K562 (cell line): Measurements from ENCODE around the gene ERF. TPM values are rescaled to one million over a fixed set of nuclear protein-coding genes. Genes with fewer than 3 reads are reported as not detected.

Experiments
- CBX5 ChIP-seq: IDR thresholded peaks from 2 replicates; pipeline ENCODE4 v1.6.1; 2014; ENCODE audit warnings: low read depth, borderline replicate concordance
- FOXA1 ChIP-seq: fragments of 450-650 bp; IDR thresholded peaks from 2 replicates; pipeline ENCODE4 v1.6.1; 2016; ENCODE audit warnings: mild to moderate bottlenecking, borderline replicate concordance
- HMGN3 ChIP-seq: IDR thresholded peaks from 2 replicates; pipeline ENCODE4 v1.6.1; 2011; ENCODE audit warnings: borderline replicate concordance, low read depth, mild to moderate bottlenecking, mixed read lengths, low read length; ENCODE audit not compliant: insufficient read length; ENCODE audit errors: extremely low read depth
- KDM2B ChIP-seq: fragments of 250-450 bp; sonication (Bioruptor Pico); IDR thresholded peaks from 2 replicates; pipeline ENCODE4 v1.8.0; 2021; ENCODE audit warnings: mild to moderate bottlenecking, moderate library complexity
- MAX ChIP-seq: sonication (generic); formaldehyde crosslinking; IDR thresholded peaks from 2 replicates; pipeline ENCODE4 v1.9.0; 2022; ENCODE audit warnings: mild to moderate bottlenecking, missing genetic modification reagents
- MECOM ChIP-seq: fragments of 250-450 bp; sonication (Bioruptor Pico); IDR thresholded peaks from 2 replicates; pipeline ENCODE4 v1.8.0; 2022; ENCODE audit warnings: inconsistent platforms
- MYC ChIP-seq, 2 experiments: fragments of 250-450 bp in 1 of 2; sonication (Bioruptor Pico) in 1 of 2; IDR thresholded peaks; 2 replicates each; pipeline versions ENCODE4 v1.5.1 to v1.6.1; 2012 to 2021; ENCODE audit warnings: low read depth in 2 of 2, borderline replicate concordance in 1 of 2, improper control_type of control experiment in 1 of 2, low read length in 1 of 2, mild to moderate bottlenecking in 1 of 2, moderate library complexity in 1 of 2
- SIN3A ChIP-seq, 2 experiments: fragments of 150-350 bp in 1 of 2; IDR thresholded peaks; 2 replicates each; pipeline ENCODE4 v1.6.1; 2011 to 2016; ENCODE audit warnings: borderline replicate concordance in 2 of 2, low read depth in 2 of 2, low read length in 2 of 2, mild to moderate bottlenecking in 2 of 2, moderate library complexity in 2 of 2; ENCODE audit not compliant: control insufficient read depth in 1 of 2
- SLC30A9 ChIP-seq: fragments of 250-450 bp; sonication (Bioruptor Pico); IDR thresholded peaks from 2 replicates; pipeline ENCODE4 v1.8.0; 2022; ENCODE audit warnings: mild to moderate bottlenecking, moderate library complexity
- TAF7 ChIP-seq: fragments of 450-650 bp; IDR thresholded peaks from 2 replicates; pipeline ENCODE4 v1.6.1; 2016; ENCODE audit warnings: missing genetic modification characterization, missing compliant biosample characterization
- UBTF ChIP-seq, 2 experiments: IDR thresholded peaks; 2 replicates each; pipeline ENCODE4 v1.6.1; 2012; ENCODE audit warnings: improper control_type of control experiment in 2 of 2, low read depth in 2 of 2, low read length in 2 of 2, borderline replicate concordance in 1 of 2
- XRCC4 ChIP-seq: IDR thresholded peaks from one replicate; pipeline ENCODE4 v1.6.1; 2011; ENCODE audit not compliant: insufficient read depth, insufficient read length; ENCODE audit errors: extremely low read depth
- ZBTB17 ChIP-seq: fragments of 450-650 bp; formaldehyde crosslinking; IDR thresholded peaks from 2 replicates; pipeline ENCODE4 v1.4.0; 2020; ENCODE audit warnings: mild to moderate bottlenecking
- polyA plus RNA-seq, 8 experiments: library from polyadenylated mRNA; depleted of rRNA in 4 of 8; stranded (reverse) in 5 of 8; unstranded in 3 of 8; fragments of >200 nt; fragmentation: Nextera tagmentation in 2 of 8; fragmentation: Illumina TruSeq in 1 of 8; extraction: Ambion mirVana in 2 of 8; extraction: Trizol in 1 of 8; gene quantifications; 2 replicates each; pipeline versions ENCODE4 v1.2.1 to v1.2.3, GENCODE V29; 2011 to 2014; ENCODE audit warnings: inconsistent platforms in 1 of 8, missing spikeins in 1 of 8
- total RNA-seq, 7 experiments: library from RNA; depleted of rRNA in 6 of 7; stranded (reverse); fragments of >200 nt in 6 of 7; fragmentation: Illumina TruSeq in 2 of 7; extraction: Trizol in 2 of 7; gene quantifications; 2 replicates each; pipeline versions ENCODE4 v1.2.1 to v1.2.3, GENCODE V29; 2011 to 2021; ENCODE audit warnings: low replicate concordance in 1 of 7

Gene ERF
- total and polyA plus RNA-seq, 9 of the 15 experiments (the other 6 are each of a cell fraction or from before 2014, with no cell fraction given), result 0.03 to 75.4 (median 27.0) TPM

- TF ChIP-seq FOXA1 (no peak), HMGN3 (no peak), SIN3A (IDR thresholded peaks at IDR 0.05; ENCODE audit: borderline replicate concordance in 2 of 2, control insufficient read depth in 1 of 2, low read depth in 2 of 2, low read length in 2 of 2) (peak; percentile 60 to 67; a peak in 2 of 4 replicates), MAX (CRISPR knock-in tag) (peak; percentile 35; the same call in 1 of the 2 replicates), CBX5 (no peak), MECOM (CRISPR knock-in tag) (no peak), MYC (IDR thresholded peaks at IDR 0.05; ENCODE audit: low read depth, low read length) (peak; percentile 61), MYC (CRISPR knock-in tag; IDR thresholded peaks at IDR 0.05; ENCODE audit: borderline replicate concordance, low read depth) (no peak), SLC30A9 (CRISPR knock-in tag) (no peak), XRCC4 (no peak), ZBTB17 (CRISPR knock-in tag) (no peak), UBTF (IDR thresholded peaks at IDR 0.05; ENCODE audit: borderline replicate concordance in 1 of 2, low read depth in 2 of 2, low read length in 2 of 2) (0 out of 4 replicates have a peak, but pooled peaks have one; percentile 52 to 53), TAF7 (tag) (no peak), KDM2B (no peak)
Observed at GRCh38 chr19:42254850-42255765, at the start of gene ERF (continued).
